Epithelial cell of prostate (primary cell): Measurements from ENCODE around the gene GJC3.
"Not testable (repeated sequence)": the region's sequence is repeated elsewhere in the genome, so short reads cannot be mapped to it uniquely, and the experiment has no call there.

ENCODE experiments used
- DNase-seq: peaks from one replicate; pipeline ENCODE4 v3.0.0-alpha.2; 2011; ENCODE audit warnings: low read depth, low spot score
- H3K27ac ChIP-seq: fragments of 450-650 bp; 2 replicates; pipeline ENCODE4 v1.5.1; 2017; ENCODE audit warnings: mild to moderate bottlenecking

The GJC3 gene

GRCh38 chr7:99935009-99935408 lies 5.6 kb upstream of the GJC3 start:
- DNase-seq, H3K27ac ChIP-seq: not testable (repeated sequence)

GRCh38 chr7:99930376-99930775 lies 956 bp upstream of the GJC3 start:
- no peak for DNase-seq
- H3K27ac ChIP-seq, result no peak overlapping the region

- no peak overlapping the region for H3K27ac ChIP-seq
- no peak for DNase-seq
These were observed 272 bp upstream of the GJC3 start for GRCh38 chr7:99929730-99930053.

- DNase-seq, result no peak
- no peak overlapping the region for H3K27ac ChIP-seq
These were observed 1.2 kb downstream of the GJC3 start for GRCh38 chr7:99928188-99928587.

- no peak overlapping the region for H3K27ac ChIP-seq
- DNase-seq, result no peak
These were observed 1.9 kb downstream of the GJC3 start for GRCh38 chr7:99927536-99927935.

- DNase-seq, result no peak
- H3K27ac ChIP-seq, result no peak overlapping the region
These were observed 3.1 kb downstream of the GJC3 start for GRCh38 chr7:99926321-99926720.

- no peak for DNase-seq
- no peak overlapping the region for H3K27ac ChIP-seq
These were observed 6.2 kb downstream of the GJC3 start for GRCh38 chr7:99923200-99923599.

- no peak for DNase-seq
These were observed 9.3 kb downstream of the GJC3 start for GRCh38 chr7:99920149-99920548.

GRCh38 chr7:99919814-99920112 lies 9.7 kb downstream of the GJC3 start:
- no peak for DNase-seq
- peak overlapping the region; percentile 90 for H3K27ac ChIP-seq

More at GRCh38 chr7:99920149-99920548, 9.3 kb downstream of the GJC3 start:
- peak overlapping the region; percentile 90 for H3K27ac ChIP-seq

- peak; percentile 46 for DNase-seq
These were observed 10.2 kb downstream of the GJC3 start, which contains the start of gene TRIM4 for GRCh38 chr7:99918959-99919813. TRIM4 (minus strand) TSS chr7:99919530; CDS start chr7:99919401, 129 bp downstream.

GRCh38 chr7:99910976-99911375 lies 18.4 kb downstream of the GJC3 start:
- DNase-seq, result no peak
- H3K27ac ChIP-seq, result no peak overlapping the region

More at GRCh38 chr7:99918959-99919813, 10.2 kb downstream of the GJC3 start, which contains the start of gene TRIM4:
- peak within 1 kb of the TSS; percentile 90 for H3K27ac ChIP-seq

- H3K27ac ChIP-seq, result no peak overlapping the region
- DNase-seq, result no peak
These were observed 27.8 kb downstream of the GJC3 start for GRCh38 chr7:99901581-99901980.

GRCh38 chr7:99899830-99900519 lies 29.4 kb downstream of the GJC3 start:
- no peak overlapping the region for H3K27ac ChIP-seq
- no peak for DNase-seq

- DNase-seq, result no peak
- no peak overlapping the region for H3K27ac ChIP-seq
These were observed 30.6 kb downstream of the GJC3 start for GRCh38 chr7:99898836-99899235.

- DNase-seq, result no peak
- H3K27ac ChIP-seq, result no peak overlapping the region
These were observed 31.4 kb downstream of the GJC3 start for GRCh38 chr7:99898023-99898357.

GRCh38 chr7:99897322-99898022 lies 31.9 kb downstream of the GJC3 start:
- H3K27ac ChIP-seq, result no peak overlapping the region

GRCh38 chr7:99894738-99895137 lies 34.7 kb downstream of the GJC3 start:
- no peak overlapping the region for H3K27ac ChIP-seq
- DNase-seq, result no peak

More at GRCh38 chr7:99897322-99898022, 31.9 kb downstream of the GJC3 start:
- DNase-seq, result no peak

GRCh38 chr7:99893280-99893679 lies 36.1 kb downstream of the GJC3 start:
- DNase-seq, result no peak

GRCh38 chr7:99890348-99890747 lies 39.1 kb downstream of the GJC3 start:
- DNase-seq, H3K27ac ChIP-seq: not testable (repeated sequence)

More at GRCh38 chr7:99893280-99893679, 36.1 kb downstream of the GJC3 start:
- H3K27ac ChIP-seq, result no peak overlapping the region

- DNase-seq, H3K27ac ChIP-seq: not testable (repeated sequence)
These were observed 41.1 kb downstream of the GJC3 start for GRCh38 chr7:99888366-99888765.

- DNase-seq, result no peak
- no peak overlapping the region for H3K27ac ChIP-seq
These were observed 48.0 kb downstream of the GJC3 start for GRCh38 chr7:99881370-99881769.
